Neural cell (in vitro differentiated cells): ENCODE measurements around the gene TSR2. TPM values are rescaled to one million over a fixed set of nuclear protein-coding genes. Genes with fewer than 3 reads are reported as not detected.

Source experiments
- H2AFZ ChIP-seq: fragments of 200-600, 300-800 bp; sonication (generic), shearing (Covaris generic); 2 replicates; pipeline ENCODE4 v1.6.0; 2014; ENCODE audit warnings: low read depth, mild to moderate bottlenecking, antibody characterized with exemption, low read length, moderate library complexity
- H3F3A ChIP-seq: fragments of 200-600 bp; shearing (Covaris generic); 2 replicates; pipeline ENCODE4 v1.6.1; 2016; ENCODE audit warnings: mild to moderate bottlenecking, moderate library complexity, mixed read lengths, antibody characterized with exemption, low read length; ENCODE audit not compliant: insufficient read depth, poor library complexity, severe bottlenecking
- H3K27ac ChIP-seq: fragments of 200-600, 300-800 bp; sonication (generic), shearing (Covaris generic); 2 replicates; pipeline ENCODE4 v1.5.1; 2014; ENCODE audit warnings: mild to moderate bottlenecking, low read length, moderate library complexity
- H3K27me3 ChIP-seq: fragments of 300-800, 200-600 bp; sonication (generic), shearing (Covaris generic); 2 replicates; pipeline ENCODE4 v1.6.0; 2014; ENCODE audit warnings: mild to moderate bottlenecking, low read depth, low read length, moderate library complexity; ENCODE audit not compliant: insufficient read depth
- H3K36me3 ChIP-seq: fragments of 300-800, 200-600 bp; sonication (generic), shearing (Covaris generic); 2 replicates; pipeline ENCODE4 v1.5.1; 2014; ENCODE audit warnings: mild to moderate bottlenecking, antibody characterized with exemption, low read length, moderate library complexity; ENCODE audit not compliant: insufficient read depth
- H3K4me2 ChIP-seq: fragments of 300-800, 200-600 bp; sonication (generic), shearing (Covaris generic); 2 replicates; pipeline ENCODE4 v1.6.0; 2014; ENCODE audit warnings: mild to moderate bottlenecking, low read length
- H3K4me3 ChIP-seq: fragments of 300-800, 200-600 bp; sonication (generic), shearing (Covaris generic); 2 replicates; pipeline ENCODE4 v1.5.1; 2014; ENCODE audit warnings: mild to moderate bottlenecking, low read length, moderate library complexity
- H3K79me2 ChIP-seq: fragments of 200-600 bp; shearing (Covaris generic); replicated peaks from 2 replicates; pipeline ENCODE4 v1.6.0; 2014; ENCODE audit warnings: mild to moderate bottlenecking, low read length, moderate library complexity; ENCODE audit not compliant: insufficient read depth
- H3K9ac ChIP-seq: fragments of 300-800, 200-600 bp; sonication (generic), shearing (Covaris generic); 2 replicates; pipeline ENCODE4 v1.6.1; 2016; ENCODE audit warnings: mild to moderate bottlenecking, low read length, mixed read lengths
- H3K9me2 ChIP-seq: fragments of 200-600 bp; shearing (Covaris generic); 2 replicates; pipeline ENCODE4 v1.6.1; 2016; ENCODE audit warnings: mild to moderate bottlenecking, low read length, mixed read lengths; ENCODE audit not compliant: insufficient read depth
- H3K9me3 ChIP-seq: fragments of 200-600, 300-800 bp; sonication (generic), shearing (Covaris generic); 2 replicates; pipeline ENCODE4 v1.6.1; 2016; ENCODE audit warnings: mild to moderate bottlenecking, mixed run types, low read length, moderate library complexity, mixed read lengths
- H4K20me1 ChIP-seq: fragments of 200-600 bp; shearing (Covaris generic); 2 replicates; pipeline ENCODE4 v1.6.1; 2016; ENCODE audit warnings: mild to moderate bottlenecking, mixed run types; ENCODE audit not compliant: insufficient read depth
- CTCF ChIP-seq: fragments of 450-650 bp; IDR thresholded peaks from 2 replicates; pipeline ENCODE4 v1.5.1; 2014; ENCODE audit warnings: antibody characterized with exemption, mild to moderate bottlenecking, moderate library complexity; ENCODE audit not compliant: poor library complexity, severe bottlenecking
- EP300 ChIP-seq: fragments of 450-650 bp; conservative IDR thresholded peaks from 2 replicates; pipeline ENCODE4 v1.6.1; 2014; ENCODE audit warnings: antibody characterized with exemption, mild to moderate bottlenecking, moderate library complexity; ENCODE audit not compliant: poor library complexity, severe bottlenecking
- EZH2 ChIP-seq: fragments of 200-600, 300-800 bp; shearing (Covaris generic), sonication (generic); IDR thresholded peaks from 2 replicates; pipeline ENCODE4 v1.6.1; 2014; ENCODE audit warnings: antibody characterized with exemption, low read length, borderline replicate concordance, mild to moderate bottlenecking; ENCODE audit not compliant: insufficient read depth, poor library complexity, severe bottlenecking
- MXI1 ChIP-seq: fragments of 450-650 bp; conservative IDR thresholded peaks from 2 replicates; pipeline ENCODE4 v1.6.1; 2014; ENCODE audit warnings: antibody characterized with exemption, mild to moderate bottlenecking; ENCODE audit not compliant: poor library complexity, severe bottlenecking
- POLR2AphosphoS5 ChIP-seq: IDR thresholded peaks from 2 replicates; pipeline ENCODE4 v1.6.1; 2012
- RAD21 ChIP-seq: fragments of 450-650 bp; conservative IDR thresholded peaks from 2 replicates; pipeline ENCODE4 v1.6.1; 2014; ENCODE audit warnings: antibody characterized with exemption, mild to moderate bottlenecking, moderate library complexity
- REST ChIP-seq: IDR thresholded peaks from 2 replicates; pipeline ENCODE4 v1.6.1; 2012; ENCODE audit warnings: borderline replicate concordance
- SMC3 ChIP-seq: fragments of 450-650 bp; conservative IDR thresholded peaks from 2 replicates; pipeline ENCODE4 v1.6.1; 2014; ENCODE audit warnings: antibody characterized with exemption, mild to moderate bottlenecking, moderate library complexity; ENCODE audit not compliant: poor library complexity
- TAF1 ChIP-seq: IDR thresholded peaks from 2 replicates; pipeline ENCODE4 v1.6.1; 2012; ENCODE audit warnings: low read depth
- polyA plus RNA-seq: library from polyadenylated mRNA; depleted of rRNA; stranded (reverse); fragments of >200 nt; gene quantifications from 2 replicates; pipeline ENCODE4 v1.2.3, GENCODE V29; 2014

Gene TSR2
- polyA plus RNA-seq, 1 donor from 2014 or later: 27.5 TPM

GRCh38 chrX:54413753-54414152 lies 26.5 kb upstream of the TSR2 start:
- Histone ChIP-seq H3F3A (no peaks in the 10 kb centered on the region), H3K79me2 (no peaks in the 10 kb centered on the region), H2AFZ (no peak overlapping the region), H3K9ac (no peak overlapping the region), H4K20me1 (no peaks in the 10 kb centered on the region), H3K36me3 (no peaks in the 10 kb centered on the region), H3K9me3 (no peaks in the 10 kb centered on the region), H3K27ac (no peak overlapping the region), H3K4me2 (no peak overlapping the region), H3K9me2 (no peaks in the 10 kb centered on the region), H3K27me3 (no peaks in the 10 kb centered on the region), H3K4me3 (no peak overlapping the region)
- TF ChIP-seq MXI1 (no peak), TAF1 (no peak)

GRCh38 chrX:54415534-54416350 lies 24.5 kb upstream of the TSR2 start:
- Histone ChIP-seq H3K27me3 (no peaks in the 10 kb centered on the region), H3K79me2 (no peaks in the 10 kb centered on the region), H3K9me2 (no peaks in the 10 kb centered on the region), H3K27ac (no peak overlapping the region), H3F3A (no peaks in the 10 kb centered on the region), H3K9ac (no peak overlapping the region), H3K4me3 (no peak overlapping the region), H3K9me3 (no peaks in the 10 kb centered on the region), H3K4me2 (no peak overlapping the region), H4K20me1 (no peaks in the 10 kb centered on the region), H2AFZ (no peak overlapping the region), H3K36me3 (no peaks in the 10 kb centered on the region)
- no peak for TF ChIP-seq REST
- TF ChIP-seq MXI1: no peak
- no peak for TF ChIP-seq RAD21
- TF ChIP-seq POLR2AphosphoS5: no peak
- TF ChIP-seq TAF1: no peak
- TF ChIP-seq SMC3: no peak
- TF ChIP-seq EZH2: no peak
- no peak for TF ChIP-seq EP300
- no peak for TF ChIP-seq CTCF
